ENCODE data around the gene PCSK9. TPM values are rescaled to one million over a fixed set of nuclear protein-coding genes. Genes with fewer than 3 reads are reported as not detected.
"Not testable (repeated sequence)": the region's sequence is repeated elsewhere in the genome, so short reads cannot be mapped to it uniquely, and the experiment has no call there.

Gene PCSK9
- total RNA-seq, 3 donors from 2014 or later, result 0.15 to 0.16 TPM; not detected in 1

- Histone ChIP-seq H3K27ac (no peak overlapping the region), H3K36me3 (peaks cover 7% of the 10 kb centered on the region), H3K9me3 (no peaks in the 10 kb centered on the region), H3K27me3 (no peaks in the 10 kb centered on the region), H3K4me3 (no peak overlapping the region), H3K4me1 (no peaks in the 10 kb centered on the region)
- DNase-seq (ENCODE audit: low spot score in 2 of 2), result no peak
- intact Hi-C loops (cut with DNase I; ENCODE audit: low total_unique reads), result no loop called here
- TF ChIP-seq, protein P1, sequence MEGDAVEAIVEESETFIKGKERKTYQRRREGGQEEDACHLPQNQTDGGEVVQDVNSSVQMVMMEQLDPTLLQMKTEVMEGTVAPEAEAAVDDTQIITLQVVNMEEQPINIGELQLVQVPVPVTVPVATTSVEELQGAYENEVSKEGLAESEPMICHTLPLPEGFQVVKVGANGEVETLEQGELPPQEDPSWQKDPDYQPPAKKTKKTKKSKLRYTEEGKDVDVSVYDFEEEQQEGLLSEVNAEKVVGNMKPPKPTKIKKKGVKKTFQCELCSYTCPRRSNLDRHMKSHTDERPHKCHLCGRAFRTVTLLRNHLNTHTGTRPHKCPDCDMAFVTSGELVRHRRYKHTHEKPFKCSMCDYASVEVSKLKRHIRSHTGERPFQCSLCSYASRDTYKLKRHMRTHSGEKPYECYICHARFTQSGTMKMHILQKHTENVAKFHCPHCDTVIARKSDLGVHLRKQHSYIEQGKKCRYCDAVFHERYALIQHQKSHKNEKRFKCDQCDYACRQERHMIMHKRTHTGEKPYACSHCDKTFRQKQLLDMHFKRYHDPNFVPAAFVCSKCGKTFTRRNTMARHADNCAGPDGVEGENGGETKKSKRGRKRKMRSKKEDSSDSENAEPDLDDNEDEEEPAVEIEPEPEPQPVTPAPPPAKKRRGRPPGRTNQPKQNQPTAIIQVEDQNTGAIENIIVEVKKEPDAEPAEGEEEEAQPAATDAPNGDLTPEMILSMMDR (IDR thresholded peaks at IDR 0.05), result no peak
- TF ChIP-seq POLR2A (IDR thresholded peaks at IDR 0.05), result no peak
- TF ChIP-seq POLR2AphosphoS5 (IDR thresholded peaks at IDR 0.05), result no peak
These were observed 50.3 kb downstream of the PCSK9 start for GRCh38 chr1:55089683-55090082.

DNA sequence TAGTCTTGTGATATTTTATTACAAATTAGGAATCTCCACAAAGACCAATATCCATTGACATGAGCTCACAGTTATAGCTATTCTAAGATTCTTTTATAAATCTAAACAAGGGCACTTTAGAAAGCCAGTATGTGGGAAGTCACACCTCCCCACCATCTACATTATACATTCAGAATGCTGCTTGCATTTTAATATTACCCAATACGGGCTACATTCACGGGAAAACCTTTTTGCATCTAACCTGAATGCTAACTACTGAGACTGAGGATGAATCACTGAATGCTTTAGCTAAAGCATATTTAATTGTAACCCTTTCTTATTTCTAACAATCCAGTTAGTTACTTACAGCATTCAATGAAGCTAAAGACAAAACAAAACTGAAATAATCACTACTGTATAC lies 53.1 kb downstream of the PCSK9 start:
- no peak for DNase-seq (ENCODE audit: low spot score in 2 of 2)
- Histone ChIP-seq H3K4me1 (no peaks in the 10 kb centered on the region), H3K27me3 (no peaks in the 10 kb centered on the region), H3K36me3 (peaks cover 14% of the 10 kb centered on the region), H3K9me3 (no peaks in the 10 kb centered on the region), H3K4me3 (no peak overlapping the region), H3K27ac (no peak overlapping the region)
- TF ChIP-seq POLR2AphosphoS5 (IDR thresholded peaks at IDR 0.05), result no peak
- TF ChIP-seq POLR2A (IDR thresholded peaks at IDR 0.05), result no peak
- TF ChIP-seq, protein P1 (IDR thresholded peaks at IDR 0.05), result no peak
- intact Hi-C loops (cut with DNase I; ENCODE audit: low total_unique reads), result no loop called here

DNA sequence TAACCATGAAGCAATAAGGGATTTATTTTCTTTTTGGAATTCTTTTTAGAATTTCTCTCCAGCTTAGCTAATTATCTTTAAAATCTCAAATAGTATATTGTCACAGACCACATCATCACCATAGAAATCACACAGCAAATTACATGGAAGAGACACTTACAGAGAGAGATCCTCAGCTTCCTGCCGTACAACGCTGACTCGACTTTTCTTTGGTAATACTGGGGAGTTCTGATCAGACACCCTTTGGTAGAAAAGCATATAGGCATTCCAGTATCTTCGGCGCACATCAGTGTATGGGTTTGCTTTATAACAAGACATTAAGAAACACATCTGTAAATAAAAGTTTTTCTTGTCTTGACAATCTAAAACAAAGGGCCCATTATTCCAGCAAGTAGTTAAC lies 55.7 kb downstream of the PCSK9 start:
- H3K36me3 ChIP-seq, result peaks cover 7% of the 10 kb centered on the region
- H3K9me3 ChIP-seq, result no peaks in the 10 kb centered on the region
- H3K4me1 ChIP-seq, result no peaks in the 10 kb centered on the region
- H3K4me3 ChIP-seq, result no peak overlapping the region
- no peak overlapping the region for H3K27ac ChIP-seq
- intact Hi-C loops (cut with DNase I; ENCODE audit: low total_unique reads), result loop anchor here (2.0 kb wide), 1 partner anchor 54 kb away; no protein-coding TSS in a partner anchor
- H3K27me3 ChIP-seq, result no peaks in the 10 kb centered on the region
- TF ChIP-seq, protein P1 (IDR thresholded peaks at IDR 0.05), result no peak
- TF ChIP-seq POLR2AphosphoS5 (IDR thresholded peaks at IDR 0.05), result no peak
- TF ChIP-seq POLR2A (IDR thresholded peaks at IDR 0.05), result no peak
- DNase-seq (ENCODE audit: low spot score in 2 of 2), result no peak

DNA sequence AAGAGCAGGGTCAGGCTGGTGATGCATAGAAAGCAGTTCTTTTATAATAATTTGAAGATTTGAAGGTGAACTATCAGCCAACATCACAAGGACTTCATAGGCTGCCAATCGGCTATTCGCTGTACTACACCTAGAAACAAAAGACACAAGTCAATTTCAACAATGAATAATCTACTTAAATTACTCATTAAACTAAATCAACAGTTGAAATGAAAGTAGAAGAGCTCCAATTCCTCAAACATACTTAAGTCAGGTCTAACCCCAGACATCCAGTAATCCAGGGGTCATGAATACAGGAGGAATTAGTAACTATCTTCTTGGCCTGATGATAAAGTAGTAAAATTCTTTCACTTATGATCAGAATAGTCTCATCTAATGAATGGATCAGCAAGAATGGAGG lies 64.5 kb downstream of the PCSK9 start:
- intact Hi-C loops (cut with DNase I; ENCODE audit: low total_unique reads), result no loop called here
- Histone ChIP-seq H3K27ac (no peak overlapping the region), H3K4me3 (no peak overlapping the region), H3K4me1 (no peaks in the 10 kb centered on the region), H3K36me3 (peaks cover 17% of the 10 kb centered on the region), H3K9me3 (no peaks in the 10 kb centered on the region), H3K27me3 (no peaks in the 10 kb centered on the region)
- DNase-seq (ENCODE audit: low spot score in 2 of 2), result no peak
- TF ChIP-seq POLR2AphosphoS5 (IDR thresholded peaks at IDR 0.05) (no peak), POLR2A (IDR thresholded peaks at IDR 0.05) (no peak)
- TF ChIP-seq, protein P1 (IDR thresholded peaks at IDR 0.05), result no peak

DNA sequence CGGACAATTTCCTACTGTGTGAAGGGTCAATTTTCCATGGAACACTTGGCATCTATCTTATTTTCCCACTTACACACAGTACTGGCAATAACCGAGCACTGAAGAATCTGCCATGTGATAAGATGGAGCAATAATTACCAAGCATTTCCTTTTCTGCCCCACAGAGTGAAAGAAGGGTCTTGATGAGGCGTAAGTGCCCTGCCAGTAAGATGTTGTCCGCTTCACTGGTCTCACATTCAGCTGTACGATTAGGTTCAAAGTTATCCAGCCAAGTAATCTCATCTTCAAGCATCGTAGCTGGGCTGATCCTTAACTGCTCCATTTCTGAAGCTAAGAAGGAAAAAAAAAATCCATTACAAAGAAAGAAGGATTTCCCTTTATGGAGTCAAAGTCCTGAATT lies 67.8 kb downstream of the PCSK9 start:
- intact Hi-C loops (cut with DNase I; ENCODE audit: low total_unique reads), result no loop called here
- no peak for DNase-seq (ENCODE audit: low spot score in 2 of 2)
- no peak overlapping the region for H3K4me3 ChIP-seq

GRCh38 chr1:55109005-55109404 lies 69.7 kb downstream of the PCSK9 start:
- H3K27me3 ChIP-seq; H3K4me1 ChIP-seq; DNase-seq (ENCODE audit: low spot score in 2 of 2); H3K9me3 ChIP-seq; H3K36me3 ChIP-seq; H3K27ac ChIP-seq; H3K4me3 ChIP-seq; intact Hi-C loops (cut with DNase I; ENCODE audit: low total_unique reads): not testable (repeated sequence)

More for the DNA sequence above, 67.8 kb downstream of the PCSK9 start:
- TF ChIP-seq POLR2A (IDR thresholded peaks at IDR 0.05), result no peak
- no peak for TF ChIP-seq POLR2AphosphoS5 (IDR thresholded peaks at IDR 0.05)
- TF ChIP-seq, protein P1 (IDR thresholded peaks at IDR 0.05), result no peak
- no peaks in the 10 kb centered on the region for H3K9me3 ChIP-seq
- H3K27me3 ChIP-seq, result no peaks in the 10 kb centered on the region
- no peak overlapping the region for H3K27ac ChIP-seq
- no peaks in the 10 kb centered on the region for H3K4me1 ChIP-seq
- peaks cover 15% of the 10 kb centered on the region for H3K36me3 ChIP-seq
